SK-N-SH treated with all-trans-retinoic acid at 6 μM for 48 hours (cell line): ENCODE data around the gene PHGDH.

Experiments used
- ATAC-seq: fragments of 200-7000 bp; cut with Tn5 transposase; 3 replicates; pipeline ENCODE4 v1.9.1; 2020; ENCODE audit warnings: mild to moderate bottlenecking, moderate library complexity
- ARNTL ChIP-seq: fragments of 450-650 bp; formaldehyde crosslinking; IDR thresholded peaks from 2 replicates; pipeline ENCODE4 v1.5.0; 2020; ENCODE audit warnings: low read depth, mild to moderate bottlenecking, moderate library complexity, borderline replicate concordance
- BACH2 ChIP-seq: fragments of 250-450 bp; sonication (Bioruptor Pico); IDR thresholded peaks from 2 replicates; pipeline ENCODE4 v1.9.0; 2021; ENCODE audit warnings: mild to moderate bottlenecking, borderline replicate concordance
- CSDC2 ChIP-seq: fragments of 250-450 bp; sonication (Bioruptor Pico); IDR thresholded peaks from 2 replicates; pipeline ENCODE4 v1.5.0; 2020; ENCODE audit warnings: mild to moderate bottlenecking, moderate library complexity
- CSRNP3 ChIP-seq: fragments of 250-450 bp; sonication (Bioruptor Pico); IDR thresholded peaks from 2 replicates; pipeline ENCODE4 v1.5.1; 2021; ENCODE audit warnings: mild to moderate bottlenecking, moderate library complexity
- GLIS3 ChIP-seq: fragments of 250-450 bp; sonication (Bioruptor Pico); IDR thresholded peaks from 2 replicates; pipeline ENCODE4 v1.5.0; 2020; ENCODE audit warnings: mild to moderate bottlenecking, moderate library complexity
- ISL1 ChIP-seq: fragments of 250-450 bp; sonication (Bioruptor Pico); IDR thresholded peaks from 2 replicates; pipeline ENCODE4 v2.1.2; 2022; ENCODE audit warnings: mild to moderate bottlenecking, moderate library complexity
- POU6F1 ChIP-seq: fragments of 250-450 bp; sonication (Bioruptor Pico); IDR thresholded peaks from 2 replicates; pipeline ENCODE4 v1.8.0; 2021; ENCODE audit warnings: low read depth, mild to moderate bottlenecking, moderate library complexity, borderline replicate concordance
- PPARA ChIP-seq: fragments of 250-450 bp; sonication (Bioruptor Pico); IDR thresholded peaks from 2 replicates; pipeline ENCODE4 v1.5.0; 2020; ENCODE audit warnings: mild to moderate bottlenecking, borderline replicate concordance
- RARB ChIP-seq: fragments of 250-450 bp; sonication (Bioruptor Pico); IDR thresholded peaks from 2 replicates; pipeline ENCODE4 v1.8.0; 2021; ENCODE audit warnings: mild to moderate bottlenecking, moderate library complexity
- SNAI2 ChIP-seq: fragments of 250-450 bp; sonication (Bioruptor Pico); IDR thresholded peaks from 2 replicates; pipeline ENCODE4 v1.5.0; 2020; ENCODE audit warnings: mild to moderate bottlenecking, moderate library complexity
- TOX ChIP-seq: fragments of 250-450 bp; sonication (Bioruptor Pico); IDR thresholded peaks from 2 replicates; pipeline ENCODE4 v1.8.0; 2021; ENCODE audit warnings: mild to moderate bottlenecking, moderate library complexity, borderline replicate concordance
- TSHZ2 ChIP-seq: fragments of 250-450 bp; sonication (Bioruptor Pico); IDR thresholded peaks from 2 replicates; pipeline ENCODE4 v1.5.0; 2020; ENCODE audit warnings: mild to moderate bottlenecking, moderate library complexity
- ZC3H10 ChIP-seq: fragments of 250-450 bp; sonication (Bioruptor Pico); IDR thresholded peaks from 2 replicates; pipeline ENCODE4 v1.5.1; 2021; ENCODE audit warnings: mild to moderate bottlenecking, moderate library complexity
- ZFP30 ChIP-seq: fragments of 450-650 bp; formaldehyde crosslinking; IDR thresholded peaks from 2 replicates; pipeline ENCODE4 v1.5.0; 2022; ENCODE audit warnings: mild to moderate bottlenecking, moderate library complexity
- ZNF70 ChIP-seq: fragments of 450-650 bp; formaldehyde crosslinking; IDR thresholded peaks from 2 replicates; pipeline ENCODE4 v1.5.0; 2020; ENCODE audit warnings: mild to moderate bottlenecking, moderate library complexity
- ZNF8 ChIP-seq: fragments of 450-650 bp; formaldehyde crosslinking; IDR thresholded peaks from 2 replicates; pipeline ENCODE4 v1.5.0; 2020; ENCODE audit warnings: mild to moderate bottlenecking, moderate library complexity
- TF ChIP-seq, protein P1 (sequence below): fragments of 250-450 bp; sonication (Bioruptor Pico); IDR thresholded peaks from 2 replicates; pipeline ENCODE4 v1.5.1; 2020; ENCODE audit warnings: low read depth, mild to moderate bottlenecking, moderate library complexity
- TF ChIP-seq, protein P2 (sequence below): fragments of 250-450 bp; sonication (Bioruptor Pico); IDR thresholded peaks from 2 replicates; pipeline ENCODE4 v1.8.0; 2020; ENCODE audit warnings: mild to moderate bottlenecking, moderate library complexity, borderline replicate concordance

PHGDH gene

GRCh38 chr1:119772298-119772697, 60.6 kb downstream of the PHGDH start:
- TF ChIP-seq TOX (CRISPR knock-in tag) (no peak), ZNF8 (CRISPR knock-in tag) (no peak), CSRNP3 (CRISPR knock-in tag) (no peak), RARB (CRISPR knock-in tag) (no peak), PPARA (no peak), ARNTL (CRISPR knock-in tag) (no peak), POU6F1 (CRISPR knock-in tag) (no peak), ISL1 (no peak), SNAI2 (CRISPR knock-in tag) (no peak), ZFP30 (CRISPR knock-in tag) (no peak), BACH2 (no peak), ZC3H10 (CRISPR knock-in tag) (no peak), ZNF70 (CRISPR knock-in tag) (no peak), CSDC2 (CRISPR knock-in tag) (no peak), GLIS3 (CRISPR knock-in tag) (no peak), TSHZ2 (CRISPR knock-in tag) (no peak)
- TF ChIP-seq, protein P1, sequence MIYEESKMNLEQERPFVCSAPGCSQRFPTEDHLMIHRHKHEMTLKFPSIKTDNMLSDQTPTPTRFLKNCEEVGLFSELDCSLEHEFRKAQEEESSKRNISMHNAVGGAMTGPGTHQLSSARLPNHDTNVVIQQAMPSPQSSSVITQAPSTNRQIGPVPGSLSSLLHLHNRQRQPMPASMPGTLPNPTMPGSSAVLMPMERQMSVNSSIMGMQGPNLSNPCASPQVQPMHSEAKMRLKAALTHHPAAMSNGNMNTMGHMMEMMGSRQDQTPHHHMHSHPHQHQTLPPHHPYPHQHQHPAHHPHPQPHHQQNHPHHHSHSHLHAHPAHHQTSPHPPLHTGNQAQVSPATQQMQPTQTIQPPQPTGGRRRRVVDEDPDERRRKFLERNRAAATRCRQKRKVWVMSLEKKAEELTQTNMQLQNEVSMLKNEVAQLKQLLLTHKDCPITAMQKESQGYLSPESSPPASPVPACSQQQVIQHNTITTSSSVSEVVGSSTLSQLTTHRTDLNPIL (CRISPR knock-in tag), result no peak
- TF ChIP-seq, all 23 proteins: peak for 0
- no peak for ATAC-seq

- no peak for TF ChIP-seq BACH2
- no peak for TF ChIP-seq ZNF8 (CRISPR knock-in tag)
- no peak for TF ChIP-seq TSHZ2 (CRISPR knock-in tag)
- TF ChIP-seq, protein P2, sequence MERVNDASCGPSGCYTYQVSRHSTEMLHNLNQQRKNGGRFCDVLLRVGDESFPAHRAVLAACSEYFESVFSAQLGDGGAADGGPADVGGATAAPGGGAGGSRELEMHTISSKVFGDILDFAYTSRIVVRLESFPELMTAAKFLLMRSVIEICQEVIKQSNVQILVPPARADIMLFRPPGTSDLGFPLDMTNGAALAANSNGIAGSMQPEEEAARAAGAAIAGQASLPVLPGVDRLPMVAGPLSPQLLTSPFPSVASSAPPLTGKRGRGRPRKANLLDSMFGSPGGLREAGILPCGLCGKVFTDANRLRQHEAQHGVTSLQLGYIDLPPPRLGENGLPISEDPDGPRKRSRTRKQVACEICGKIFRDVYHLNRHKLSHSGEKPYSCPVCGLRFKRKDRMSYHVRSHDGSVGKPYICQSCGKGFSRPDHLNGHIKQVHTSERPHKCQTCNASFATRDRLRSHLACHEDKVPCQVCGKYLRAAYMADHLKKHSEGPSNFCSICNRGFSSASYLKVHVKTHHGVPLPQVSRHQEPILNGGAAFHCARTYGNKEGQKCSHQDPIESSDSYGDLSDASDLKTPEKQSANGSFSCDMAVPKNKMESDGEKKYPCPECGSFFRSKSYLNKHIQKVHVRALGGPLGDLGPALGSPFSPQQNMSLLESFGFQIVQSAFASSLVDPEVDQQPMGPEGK, result no peak
- no peak for ATAC-seq
These were observed 62.0 kb downstream of the PHGDH start for GRCh38 chr1:119773711-119774241.
